ENCODE results near the gene FIG4. TPM values are rescaled to one million over a fixed set of nuclear protein-coding genes. Genes with fewer than 3 reads are reported as not detected.
"Not testable (repeated sequence)": the region's sequence is repeated elsewhere in the genome, so short reads cannot be mapped to it uniquely, and the experiment has no call there.

FIG4 gene
- total and polyA plus RNA-seq, 4 donors: 10.8 to 20.4 (median 15.5) TPM

GRCh38 chr6:109722564-109723254, 31.6 kb downstream of the FIG4 start:
- no peak for DNase-seq
- no peak for ATAC-seq (ENCODE audit: insufficient read depth, low FRiP score)
- H3K36me3 ChIP-seq (ENCODE audit: control insufficient read depth in 4 of 4, insufficient read depth in 4 of 4, low read length in 4 of 4): peaks cover 0 to 10% (median 4%) of the 10 kb centered on the region in 4 donors

GRCh38 chr6:109725250-109725649, 34.2 kb downstream of the FIG4 start:
- H3K9me3 ChIP-seq (ENCODE audit: control insufficient read depth in 4 of 4, insufficient read depth in 3 of 4, low read length in 3 of 4); ATAC-seq (ENCODE audit: insufficient read depth, low FRiP score); H3K4me1 ChIP-seq (ENCODE audit: control insufficient read depth in 5 of 5, insufficient read depth in 5 of 5, low read length in 5 of 5); H3K27me3 ChIP-seq (ENCODE audit: control insufficient read depth in 3 of 3, insufficient read depth in 3 of 3, low read length in 2 of 3); H3K27ac ChIP-seq (ENCODE audit: low read depth in 1 of 2, low read length in 1 of 2); H3K9ac ChIP-seq (ENCODE audit: insufficient read depth in 1 of 2, low read length in 2 of 2); H3K4me3 ChIP-seq; H3K36me3 ChIP-seq (ENCODE audit: control insufficient read depth in 4 of 4, insufficient read depth in 4 of 4, low read length in 4 of 4); DNase-seq: not testable (repeated sequence)
- WGBS, 2 donors: 96 to 98% methylated on average over 3 of the region's 3 CpGs

More at GRCh38 chr6:109722564-109723254, 31.6 kb downstream of the FIG4 start:
- Histone ChIP-seq H3K27me3 (ENCODE audit: control insufficient read depth in 3 of 3, insufficient read depth in 3 of 3, low read length in 2 of 3) (no peaks in the 10 kb centered on the region), H3K4me1 (ENCODE audit: control insufficient read depth in 5 of 5, insufficient read depth in 5 of 5, low read length in 5 of 5) (no peaks in the 10 kb centered on the region), H3K9ac (ENCODE audit: insufficient read depth in 1 of 2, low read length in 2 of 2) (no peak overlapping the region), H3K9me3 (ENCODE audit: control insufficient read depth in 4 of 4, insufficient read depth in 3 of 4, low read length in 3 of 4) (no peaks in the 10 kb centered on the region), H3K4me3 (no peak overlapping the region), H3K27ac (ENCODE audit: low read depth in 1 of 2, low read length in 1 of 2) (no peak overlapping the region)
- 84 to 95% methylated on average over 3 of the region's 3 CpGs for WGBS, 2 donors
- no peak for TF ChIP-seq CTCF (IDR thresholded peaks at IDR 0.05; ENCODE audit: control extremely low read depth, extremely low read depth)

- no peak for TF ChIP-seq CTCF (IDR thresholded peaks at IDR 0.05; ENCODE audit: control extremely low read depth, extremely low read depth)
- 89 to 93% methylated on average over 1 of the region's 1 CpG for WGBS, 2 donors
- Histone ChIP-seq H3K4me1 (ENCODE audit: control insufficient read depth in 5 of 5, insufficient read depth in 5 of 5, low read length in 5 of 5) (peaks cover 0 to 4% (median 0%) of the 10 kb centered on the region in 5 donors), H3K9me3 (ENCODE audit: control insufficient read depth in 4 of 4, insufficient read depth in 3 of 4, low read length in 3 of 4) (no peaks in the 10 kb centered on the region), H3K4me3 (no peak overlapping the region), H3K36me3 (ENCODE audit: control insufficient read depth in 4 of 4, insufficient read depth in 4 of 4, low read length in 4 of 4) (peaks cover 0 to 9% (median 4%) of the 10 kb centered on the region in 4 donors), H3K9ac (ENCODE audit: insufficient read depth in 1 of 2, low read length in 2 of 2) (no peak overlapping the region), H3K27ac (ENCODE audit: low read depth in 1 of 2, low read length in 1 of 2) (no peak overlapping the region), H3K27me3 (ENCODE audit: control insufficient read depth in 3 of 3, insufficient read depth in 3 of 3, low read length in 2 of 3) (no peaks in the 10 kb centered on the region)
- DNase-seq (no peak), ATAC-seq (ENCODE audit: insufficient read depth, low FRiP score) (no peak)
Measured at GRCh38 chr6:109736273-109737025, 45.4 kb downstream of the FIG4 start.

GRCh38 chr6:109738255-109738654, 47.2 kb downstream of the FIG4 start:
- WGBS, 2 donors: 88 to 93% methylated on average over 1 of the region's 1 CpG
- no peak overlapping the region for H3K4me3 ChIP-seq
- no peak for TF ChIP-seq CTCF (IDR thresholded peaks at IDR 0.05; ENCODE audit: control extremely low read depth, extremely low read depth)

More at GRCh38 chr6:109738255-109738654, 47.2 kb downstream of the FIG4 start:
- Histone ChIP-seq H3K27me3 (ENCODE audit: control insufficient read depth in 3 of 3, insufficient read depth in 3 of 3, low read length in 2 of 3) (no peaks in the 10 kb centered on the region), H3K4me1 (ENCODE audit: control insufficient read depth in 5 of 5, insufficient read depth in 5 of 5, low read length in 5 of 5) (peaks cover 0 to 7% (median 0%) of the 10 kb centered on the region in 5 donors), H3K9me3 (ENCODE audit: control insufficient read depth in 4 of 4, insufficient read depth in 3 of 4, low read length in 3 of 4) (no peaks in the 10 kb centered on the region), H3K9ac (ENCODE audit: insufficient read depth in 1 of 2, low read length in 2 of 2) (no peak overlapping the region), H3K27ac (ENCODE audit: low read depth in 1 of 2, low read length in 1 of 2) (no peak overlapping the region), H3K36me3 (ENCODE audit: control insufficient read depth in 4 of 4, insufficient read depth in 4 of 4, low read length in 4 of 4) (peaks cover 0 to 9% (median 5%) of the 10 kb centered on the region in 4 donors)
- ATAC-seq (ENCODE audit: insufficient read depth, low FRiP score) (no peak), DNase-seq (no peak)

Measured in lung (tissue), 12 donors.